H9 (cell line): ENCODE data around the gene FKBP11. TPM values are rescaled to one million over a fixed set of nuclear protein-coding genes. Genes with fewer than 3 reads are reported as not detected.

Experiments
- DNase-seq: peaks from one replicate; pipeline ENCODE4 v3.0.0-alpha.2; 2017
- H2AFZ ChIP-seq: one replicate; pipeline ENCODE4 v1.6.1; 2013; ENCODE audit warnings: mild to moderate bottlenecking, low read length, control low read depth, moderate library complexity
- H2AK5ac ChIP-seq: 2 replicates; pipeline ENCODE4 v1.6.1; 2013; ENCODE audit warnings: low read length, control low read depth, mixed read lengths; ENCODE audit not compliant: insufficient read length
- H2BK120ac ChIP-seq: one replicate; pipeline ENCODE4 v1.6.1; 2013; ENCODE audit warnings: low read depth, mild to moderate bottlenecking, low read length, control low read depth, inconsistent platforms; ENCODE audit not compliant: poor library complexity, severe bottlenecking
- H2BK12ac ChIP-seq: 2 replicates; pipeline ENCODE4 v1.6.1; 2013; ENCODE audit warnings: low read length, control low read depth, mixed read lengths, low read depth; ENCODE audit not compliant: insufficient read length
- H2BK15ac ChIP-seq: 2 replicates; pipeline ENCODE4 v1.6.1; 2013; ENCODE audit warnings: low read depth, low read length, control low read depth
- H2BK20ac ChIP-seq: one replicate; pipeline ENCODE4 v1.6.1; 2013; ENCODE audit warnings: low read depth, mild to moderate bottlenecking, low read length, control low read depth, inconsistent platforms; ENCODE audit not compliant: poor library complexity, severe bottlenecking
- H2BK5ac ChIP-seq: 2 replicates; pipeline ENCODE4 v1.6.1; 2013; ENCODE audit warnings: low read length, control low read depth, mixed read lengths; ENCODE audit not compliant: insufficient read length
- H3K14ac ChIP-seq: 2 replicates; pipeline ENCODE4 v1.6.1; 2013; ENCODE audit warnings: low read length, control low read depth; ENCODE audit not compliant: insufficient read depth
- H3K18ac ChIP-seq: 2 replicates; pipeline ENCODE4 v1.6.1; 2013; ENCODE audit warnings: low read depth, mild to moderate bottlenecking, mixed read lengths, low read length, control low read depth; ENCODE audit not compliant: insufficient read length
- H3K23ac ChIP-seq: 2 replicates; pipeline ENCODE4 v1.6.1; 2013; ENCODE audit warnings: low read length, control low read depth, mixed read lengths, low read depth; ENCODE audit not compliant: insufficient read length
- H3K23me2 ChIP-seq: 2 replicates; pipeline ENCODE4 v1.6.1; 2013; ENCODE audit warnings: low read depth, mild to moderate bottlenecking, mixed read lengths, low read length, control low read depth; ENCODE audit not compliant: insufficient read length, poor library complexity, severe bottlenecking
- H3K27ac ChIP-seq: 2 replicates; pipeline ENCODE4 v1.5.1; 2013; ENCODE audit warnings: low read length, control low read depth, mixed read lengths, low read depth; ENCODE audit not compliant: insufficient read length
- H3K27me3 ChIP-seq: 2 replicates; pipeline ENCODE4 v1.6.1; 2013; ENCODE audit warnings: low read length, control low read depth, inconsistent platforms; ENCODE audit not compliant: insufficient read depth
- H3K4ac ChIP-seq: 2 replicates; pipeline ENCODE4 v1.6.1; 2013; ENCODE audit warnings: low read depth, mild to moderate bottlenecking, control low read depth, inconsistent platforms, low read length, moderate library complexity
- H3K4me1 ChIP-seq: 2 replicates; pipeline ENCODE4 v1.6.1; 2013; ENCODE audit warnings: low read length, control low read depth, inconsistent platforms; ENCODE audit not compliant: insufficient read depth
- H3K4me2 ChIP-seq: 2 replicates; pipeline ENCODE4 v1.6.1; 2013; ENCODE audit warnings: low read length, control low read depth, mixed read lengths; ENCODE audit not compliant: insufficient read length, insufficient read depth
- H3K56ac ChIP-seq: 2 replicates; pipeline ENCODE4 v1.6.1; 2013; ENCODE audit warnings: low read depth, mild to moderate bottlenecking, mixed read lengths, low read length, control low read depth; ENCODE audit not compliant: insufficient read length
- H3K79me1 ChIP-seq: 2 replicates; pipeline ENCODE4 v1.6.1; 2013; ENCODE audit warnings: low read depth, mild to moderate bottlenecking, moderate library complexity, low read length, control low read depth, inconsistent platforms; ENCODE audit not compliant: insufficient read depth, poor library complexity, severe bottlenecking
- H3K79me2 ChIP-seq: 2 replicates; pipeline ENCODE4 v1.6.1; 2013; ENCODE audit warnings: low read length, control low read depth, inconsistent platforms; ENCODE audit not compliant: insufficient read depth
- H3K9ac ChIP-seq: 2 replicates; pipeline ENCODE4 v1.6.1; 2013; ENCODE audit warnings: low read length, control low read depth, mixed read lengths; ENCODE audit not compliant: insufficient read length; ENCODE audit errors: extremely low read depth
- H3K9me3 ChIP-seq: one replicate; pipeline ENCODE4 v1.6.1; 2013; ENCODE audit warnings: low read depth, low read length, inconsistent platforms; ENCODE audit not compliant: control insufficient read depth
- H3T11ph ChIP-seq: one replicate; pipeline ENCODE4 v1.6.1; 2013; ENCODE audit warnings: mild to moderate bottlenecking, low read length, control low read depth, inconsistent platforms
- H4K20me1 ChIP-seq: one replicate; pipeline ENCODE4 v1.6.1; 2013; ENCODE audit not compliant: control insufficient read depth, insufficient read length, insufficient read depth
- H4K5ac ChIP-seq: 2 replicates; pipeline ENCODE4 v1.6.1; 2013; ENCODE audit warnings: low read depth, mild to moderate bottlenecking, mixed read lengths, low read length, control low read depth; ENCODE audit not compliant: insufficient read length
- H4K8ac ChIP-seq: replicated peaks from 2 replicates; pipeline ENCODE4 v1.6.1; 2013; ENCODE audit warnings: low read length, control low read depth, mixed read lengths, low read depth; ENCODE audit not compliant: insufficient read length
- H4K91ac ChIP-seq: 2 replicates; pipeline ENCODE4 v1.6.1; 2013; ENCODE audit warnings: low read depth, mild to moderate bottlenecking, moderate library complexity, mixed read lengths, low read length, control low read depth; ENCODE audit not compliant: insufficient read length
- H3K27ac Mint-ChIP-seq, 3 experiments: 2 replicates in 2 of 3; 3 replicates in 1 of 3; pipeline ENCODE4 v1.8.0; 2020 to 2021; ENCODE audit warnings: mixed read lengths in 3 of 3, mild to moderate bottlenecking in 1 of 3, moderate library complexity in 1 of 3
- H3K27me3 Mint-ChIP-seq: 2 replicates; pipeline ENCODE4 v1.8.0; 2021; ENCODE audit warnings: low read depth, mild to moderate bottlenecking, moderate library complexity, mixed read lengths
- H3K36me3 Mint-ChIP-seq, 3 experiments: 2 replicates in 2 of 3; 3 replicates in 1 of 3; pipeline ENCODE4 v1.8.0; 2020 to 2021; ENCODE audit warnings: low read depth in 3 of 3, mixed read lengths in 3 of 3; ENCODE audit not compliant: insufficient read depth in 1 of 3
- H3K4me1 Mint-ChIP-seq, 2 experiments: 2 replicates each; pipeline ENCODE4 v1.8.0; 2020; ENCODE audit warnings: mixed read lengths in 2 of 2
- H3K4me3 Mint-ChIP-seq, 2 experiments: 2 replicates in 1 of 2; 3 replicates in 1 of 2; pipeline ENCODE4 v1.8.0; 2020 to 2021; ENCODE audit warnings: mild to moderate bottlenecking in 2 of 2, mixed read lengths in 2 of 2, moderate library complexity in 1 of 2
- H3K9me3 Mint-ChIP-seq, 2 experiments: 2 replicates in 1 of 2; 3 replicates in 1 of 2; pipeline ENCODE4 v1.8.0; 2020; ENCODE audit warnings: mild to moderate bottlenecking in 2 of 2, mixed read lengths in 2 of 2, moderate library complexity in 1 of 2
- WGBS: extraction: QIAGEN DNeasy Blood & Tissue Kit; methylation state at CpG from one replicate; pipeline ENCODE4 v1.1.7; 2013; ENCODE audit warnings: missing lambda C conversion rate, low lambda C conversion rate, mixed read lengths; ENCODE audit not compliant: insufficient read length; ENCODE audit errors: extremely low coverage; 5-methylcytosine and 5-hydroxymethylcytosine counted together
- total RNA-seq: library from RNA; stranded (reverse); gene quantifications from 2 replicates; pipeline ENCODE4 v1.2.1, GENCODE V29; 2021
- TF ChIP-seq, protein P1 (sequence below): fragments of 200-600 bp; sonication (generic); conservative IDR thresholded peaks from 3 replicates; pipeline ENCODE4 v1.8.0; 2021; ENCODE audit warnings: antibody characterized with exemption, mild to moderate bottlenecking

FKBP11 gene
- total RNA-seq, 1 experiment from 2014 or later, result 40.8 TPM

DNA sequence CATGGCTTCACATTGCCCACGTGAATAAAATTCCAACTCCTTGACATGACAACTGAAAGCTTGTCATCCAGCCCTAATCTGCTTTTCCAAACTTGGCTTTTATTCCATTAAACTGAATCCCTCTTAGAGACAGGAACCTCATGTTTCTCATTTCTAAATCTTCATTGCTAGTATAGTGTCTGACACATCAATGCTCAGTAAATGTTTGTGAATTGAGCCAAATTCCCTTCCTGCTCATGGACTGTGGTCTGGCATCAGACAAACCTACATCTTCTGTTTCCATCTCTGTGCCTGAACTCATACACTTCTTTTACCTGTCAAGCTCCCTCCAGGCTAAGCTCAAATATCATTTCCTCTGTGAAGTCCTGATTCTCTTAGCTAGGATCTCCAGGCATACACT lies 4.3 kb upstream of the FKBP11 start:
- H4K91ac ChIP-seq, result no peak overlapping the region
- no peak overlapping the region for H4K8ac ChIP-seq
- H3K9me3 ChIP-seq, result no peaks in the 10 kb centered on the region
- H3K27ac ChIP-seq, result no peak overlapping the region
- peaks cover 3 to 5% of the 10 kb centered on the region in 2 experiments for H3K4me1 Mint-ChIP-seq
- H3K56ac ChIP-seq, result no peak overlapping the region
- DNase-seq, result no peak
- H3K27me3 Mint-ChIP-seq, result no peaks in the 10 kb centered on the region
- no peak overlapping the region for H4K5ac ChIP-seq
- H3K14ac ChIP-seq, result no peak overlapping the region
- H3K79me1 ChIP-seq, result no peaks in the 10 kb centered on the region
- no peaks in the 10 kb centered on the region for H3K79me2 ChIP-seq
- no peak overlapping the region for H2AFZ ChIP-seq
- H2BK5ac ChIP-seq, result no peak overlapping the region
- no peak overlapping the region for H3K27ac Mint-ChIP-seq
- peaks cover 2% of the 10 kb centered on the region for H3K23me2 ChIP-seq
- H3K4me2 ChIP-seq, result no peak overlapping the region
- TF ChIP-seq, protein P1, sequence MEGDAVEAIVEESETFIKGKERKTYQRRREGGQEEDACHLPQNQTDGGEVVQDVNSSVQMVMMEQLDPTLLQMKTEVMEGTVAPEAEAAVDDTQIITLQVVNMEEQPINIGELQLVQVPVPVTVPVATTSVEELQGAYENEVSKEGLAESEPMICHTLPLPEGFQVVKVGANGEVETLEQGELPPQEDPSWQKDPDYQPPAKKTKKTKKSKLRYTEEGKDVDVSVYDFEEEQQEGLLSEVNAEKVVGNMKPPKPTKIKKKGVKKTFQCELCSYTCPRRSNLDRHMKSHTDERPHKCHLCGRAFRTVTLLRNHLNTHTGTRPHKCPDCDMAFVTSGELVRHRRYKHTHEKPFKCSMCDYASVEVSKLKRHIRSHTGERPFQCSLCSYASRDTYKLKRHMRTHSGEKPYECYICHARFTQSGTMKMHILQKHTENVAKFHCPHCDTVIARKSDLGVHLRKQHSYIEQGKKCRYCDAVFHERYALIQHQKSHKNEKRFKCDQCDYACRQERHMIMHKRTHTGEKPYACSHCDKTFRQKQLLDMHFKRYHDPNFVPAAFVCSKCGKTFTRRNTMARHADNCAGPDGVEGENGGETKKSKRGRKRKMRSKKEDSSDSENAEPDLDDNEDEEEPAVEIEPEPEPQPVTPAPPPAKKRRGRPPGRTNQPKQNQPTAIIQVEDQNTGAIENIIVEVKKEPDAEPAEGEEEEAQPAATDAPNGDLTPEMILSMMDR, result no peak
- H3T11ph ChIP-seq, result no peak overlapping the region
- H2AK5ac ChIP-seq, result no peak overlapping the region
- H3K9me3 Mint-ChIP-seq, result no peaks in the 10 kb centered on the region
- no peaks in the 10 kb centered on the region for H3K4me1 ChIP-seq
- no peak overlapping the region for H2BK15ac ChIP-seq
- H3K23ac ChIP-seq, result no peak overlapping the region
- no peaks in the 10 kb centered on the region for H3K27me3 ChIP-seq
- no peak overlapping the region for H3K4me3 Mint-ChIP-seq
- no peak overlapping the region for H2BK12ac ChIP-seq
- no CpG with 5 or more reads among the region's 1 CpG for WGBS
- no peaks in the 10 kb centered on the region for H4K20me1 ChIP-seq
- peaks cover 29 to 60% (median 42%) of the 10 kb centered on the region in 3 experiments for H3K36me3 Mint-ChIP-seq
- H3K4ac ChIP-seq, result no peak overlapping the region
- no peak overlapping the region for H3K9ac ChIP-seq
- no peak overlapping the region for H3K18ac ChIP-seq
- H2BK20ac ChIP-seq, result no peak overlapping the region
- H2BK120ac ChIP-seq, result no peak overlapping the region
